GM23338 (cell line): Measurements from ENCODE around the gene TKFC. TPM values are rescaled to one million over a fixed set of nuclear protein-coding genes. Genes with fewer than 3 reads are reported as not detected.

Source experiments
- ATAC-seq: fragments of 200-7000 bp; cut with Tn5 transposase; 3 replicates; pipeline ENCODE4 v1.9.1; 2020
- DNase-seq: peaks from one replicate; pipeline ENCODE4 v3.0.0-alpha.2; 2015; ENCODE audit warnings: low spot score
- H2AFZ ChIP-seq: fragments of 200-600 bp; sonication (generic); 2 replicates; pipeline ENCODE4 v1.8.0; 2016; ENCODE audit warnings: antibody characterized with exemption, mild to moderate bottlenecking, moderate library complexity
- H3F3A ChIP-seq: fragments of 200-600 bp; sonication (generic); replicated peaks from 2 replicates; pipeline ENCODE4 v1.8.0; 2017; ENCODE audit warnings: antibody characterized with exemption, mixed run types, low read depth
- H3K27ac ChIP-seq: fragments of 200-600 bp; sonication (generic); 2 replicates; pipeline ENCODE4 v1.6.1; 2016; ENCODE audit warnings: low read depth
- H3K27me3 ChIP-seq: fragments of 200-600 bp; sonication (generic); 2 replicates; pipeline ENCODE4 v1.8.0; 2016; ENCODE audit warnings: mild to moderate bottlenecking, mixed run types, moderate library complexity; ENCODE audit not compliant: insufficient read depth
- H3K36me3 ChIP-seq: fragments of 200-600 bp; sonication (generic); 2 replicates; pipeline ENCODE4 v1.8.0; 2016; ENCODE audit warnings: mild to moderate bottlenecking; ENCODE audit not compliant: insufficient read depth
- H3K4me1 ChIP-seq: fragments of 200-600 bp; sonication (generic); 2 replicates; pipeline ENCODE4 v1.8.0; 2016; ENCODE audit warnings: mild to moderate bottlenecking, moderate library complexity; ENCODE audit not compliant: insufficient read depth
- H3K4me2 ChIP-seq: fragments of 200-600 bp; sonication (generic); 2 replicates; pipeline ENCODE4 v1.7.1; 2017; ENCODE audit warnings: mixed run types
- H3K4me3 ChIP-seq: fragments of 200-600 bp; sonication (generic); 2 replicates; pipeline ENCODE4 v1.6.1; 2016; ENCODE audit warnings: mixed run types
- H3K79me2 ChIP-seq: fragments of 200-600 bp; sonication (generic); replicated peaks from 2 replicates; pipeline ENCODE4 v1.8.0; 2017; ENCODE audit warnings: mild to moderate bottlenecking; ENCODE audit not compliant: insufficient read depth
- H3K9me2 ChIP-seq: fragments of 200-600 bp; sonication (generic); 2 replicates; pipeline ENCODE4 v1.8.0; 2017; ENCODE audit not compliant: insufficient read depth
- H4K20me1 ChIP-seq: fragments of 200-600 bp; sonication (generic); replicated peaks from 2 replicates; pipeline ENCODE4 v1.8.0; 2017; ENCODE audit warnings: mild to moderate bottlenecking; ENCODE audit not compliant: insufficient read depth
- H3K27ac Mint-ChIP-seq: 2 replicates; pipeline ENCODE4 v1.8.0; 2020; ENCODE audit warnings: inconsistent platforms, mild to moderate bottlenecking, moderate library complexity, mixed read lengths
- H3K27me3 Mint-ChIP-seq: 3 replicates; pipeline ENCODE4 v1.8.0; 2022; ENCODE audit warnings: low read depth, mild to moderate bottlenecking, moderate library complexity, mixed read lengths, inconsistent platforms; ENCODE audit not compliant: insufficient read depth, poor library complexity
- H3K36me3 Mint-ChIP-seq: 3 replicates; pipeline ENCODE4 v1.8.0; 2021; ENCODE audit warnings: low read depth, mild to moderate bottlenecking, inconsistent platforms, moderate library complexity, mixed read lengths
- H3K4me1 Mint-ChIP-seq: 3 replicates; pipeline ENCODE4 v1.8.0; 2020; ENCODE audit warnings: mild to moderate bottlenecking, inconsistent platforms, mixed read lengths
- H3K4me3 Mint-ChIP-seq: 3 replicates; pipeline ENCODE4 v1.8.0; 2021; ENCODE audit warnings: moderate library complexity, mild to moderate bottlenecking, inconsistent platforms, mixed read lengths
- H3K9me3 Mint-ChIP-seq: 3 replicates; pipeline ENCODE4 v1.8.0; 2020; ENCODE audit warnings: moderate library complexity, mild to moderate bottlenecking, inconsistent platforms, mixed read lengths
- CREB1 ChIP-seq: fragments of 250-450 bp; sonication (Bioruptor Pico); IDR thresholded peaks from 2 replicates; pipeline ENCODE4 v1.5.0; 2020; ENCODE audit warnings: low read depth, mild to moderate bottlenecking, moderate library complexity
- CTCF ChIP-seq, 2 experiments: fragments of 200-600 bp in 1 of 2; sonication (generic) in 1 of 2; conservative IDR thresholded peaks; 2 replicates each; pipeline versions ENCODE4 v1.5.1 to v1.6.1; 2016 to 2017; ENCODE audit warnings: antibody characterized with exemption in 2 of 2, low read depth in 2 of 2, mild to moderate bottlenecking in 2 of 2, moderate library complexity in 1 of 2
- EZH2 ChIP-seq: fragments of 200-600 bp; sonication (generic); IDR thresholded peaks from one replicate; pipeline ENCODE4 v1.8.0; 2017; ENCODE audit warnings: antibody characterized with exemption, mild to moderate bottlenecking, low read depth; ENCODE audit not compliant: unreplicated experiment
- EZH2phosphoT487 ChIP-seq: fragments of 200-600 bp; sonication (generic); IDR thresholded peaks from one replicate; pipeline ENCODE4 v1.8.1; 2018; ENCODE audit warnings: antibody characterized with exemption; ENCODE audit not compliant: unreplicated experiment
- JUNB ChIP-seq: IDR thresholded peaks from one replicate; pipeline ENCODE4 v1.6.1; 2016; ENCODE audit warnings: antibody characterized with exemption; ENCODE audit not compliant: unreplicated experiment
- NANOG ChIP-seq: IDR thresholded peaks from 2 replicates; pipeline ENCODE4 v1.6.1; 2016; ENCODE audit warnings: antibody characterized with exemption, borderline replicate concordance
- POLR2AphosphoS5 ChIP-seq: IDR thresholded peaks from 2 replicates; pipeline ENCODE4 v1.6.1; 2016; ENCODE audit warnings: antibody characterized with exemption, low read depth
- REST ChIP-seq: IDR thresholded peaks from one replicate; pipeline ENCODE4 v1.6.1; 2018; ENCODE audit warnings: antibody characterized with exemption; ENCODE audit not compliant: unreplicated experiment
- STAT1 ChIP-seq: IDR thresholded peaks from one replicate; pipeline ENCODE4 v1.6.1; 2016; ENCODE audit warnings: antibody characterized with exemption; ENCODE audit not compliant: unreplicated experiment
- ZNF114 ChIP-seq: fragments of 250-450 bp; sonication (Bioruptor Pico); IDR thresholded peaks from 2 replicates; pipeline ENCODE4 v1.5.0; 2020; ENCODE audit warnings: mild to moderate bottlenecking, moderate library complexity
- ZNF331 ChIP-seq: fragments of 250-450 bp; sonication (Bioruptor Pico); IDR thresholded peaks from 2 replicates; pipeline ENCODE4 v1.5.0; 2020; ENCODE audit warnings: low read depth, mild to moderate bottlenecking, moderate library complexity
- polyA plus RNA-seq: library from polyadenylated mRNA; unstranded; fragments of >200 nt; fragmentation: Nextera tagmentation; extraction: Ambion mirVana; gene quantifications from 2 replicates; pipeline ENCODE4 v1.2.1, GENCODE V29; 2016
- total RNA-seq: library from RNA; depleted of rRNA; stranded (reverse); fragments of >200 nt; shearing (Covaris generic); gene quantifications from 2 replicates; pipeline ENCODE4 v1.2.3, GENCODE V29; 2014
- TF ChIP-seq, protein P1 (sequence below): fragments of 250-450 bp; sonication (Bioruptor Pico); IDR thresholded peaks from 2 replicates; pipeline ENCODE4 v1.5.0; 2020; ENCODE audit warnings: mild to moderate bottlenecking, moderate library complexity
- TF ChIP-seq, protein P2 (sequence below): IDR thresholded peaks from 2 replicates; pipeline ENCODE4 v1.6.1; 2016; ENCODE audit warnings: antibody characterized with exemption

Gene TKFC
- total and polyA plus RNA-seq, 2 experiments from 2014 or later = 21.7 to 46.9 TPM

DNA sequence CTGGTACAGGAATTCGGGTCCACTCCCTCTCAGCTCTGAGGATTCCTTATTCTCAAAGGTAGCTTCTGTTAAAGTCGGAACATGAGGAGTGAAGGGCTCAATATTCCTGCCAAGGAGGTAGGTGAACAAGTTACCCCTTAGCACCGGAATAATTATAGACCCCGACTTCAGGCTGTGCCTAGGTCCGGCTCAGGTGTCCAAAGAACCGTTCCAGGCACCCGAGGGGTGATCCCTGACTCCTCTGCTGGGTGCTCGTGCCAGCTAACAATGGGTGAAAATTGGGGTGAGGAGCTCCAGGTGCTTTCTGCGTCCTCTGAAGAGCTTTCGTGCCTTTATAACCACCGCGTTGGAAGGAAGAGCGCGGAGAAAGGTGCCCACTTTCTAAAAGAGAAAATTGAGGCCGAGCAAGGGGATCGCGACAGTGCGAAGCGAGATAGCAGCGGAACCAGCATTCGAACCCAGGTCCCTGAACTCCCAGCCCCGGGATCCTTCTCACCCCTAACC lies 28.3 kb downstream of the TKFC start:
- peak overlapping the region; percentile 86 for H3K4me3 ChIP-seq
- H3K27ac Mint-ChIP-seq = peak overlapping the region; percentile 98
- H3K27ac ChIP-seq = peak overlapping the region; percentile 100
- peaks cover 32% of the 10 kb centered on the region for H3K36me3 Mint-ChIP-seq
- no peaks in the 10 kb centered on the region for H3K9me2 ChIP-seq
- H2AFZ ChIP-seq = peak overlapping the region; percentile 97; the same call in 1 of the 2 replicates
- H3K36me3 ChIP-seq = peaks cover 16% of the 10 kb centered on the region
- no peaks in the 10 kb centered on the region for H3K9me3 Mint-ChIP-seq
- H3K27me3 ChIP-seq = no peaks in the 10 kb centered on the region
- DNase-seq (peak; percentile 17), ATAC-seq (peak; percentile 1)
- H3K4me1 Mint-ChIP-seq = peaks cover 17% of the 10 kb centered on the region
- peak overlapping the region; percentile 97 for H3K4me2 ChIP-seq
- H4K20me1 ChIP-seq = peaks cover 8% of the 10 kb centered on the region; the same call in 1 of the 2 replicates
- H3K79me2 ChIP-seq = peaks cover 36% of the 10 kb centered on the region
- H3K4me3 Mint-ChIP-seq = peak overlapping the region; percentile 99
- TF ChIP-seq ZNF114 (CRISPR knock-in tag) (no peak), CREB1 (CRISPR knock-in tag) (no peak), JUNB (no peak), EZH2 (no peak), POLR2AphosphoS5 (no peak), EZH2phosphoT487 (no peak), ZNF331 (CRISPR knock-in tag) (no peak), NANOG (no peak), CTCF (conservative IDR thresholded peaks at IDR 0.05; ENCODE audit: low read depth in 2 of 2) (no peak), REST (no peak), STAT1 (no peak)
- TF ChIP-seq, protein P1, sequence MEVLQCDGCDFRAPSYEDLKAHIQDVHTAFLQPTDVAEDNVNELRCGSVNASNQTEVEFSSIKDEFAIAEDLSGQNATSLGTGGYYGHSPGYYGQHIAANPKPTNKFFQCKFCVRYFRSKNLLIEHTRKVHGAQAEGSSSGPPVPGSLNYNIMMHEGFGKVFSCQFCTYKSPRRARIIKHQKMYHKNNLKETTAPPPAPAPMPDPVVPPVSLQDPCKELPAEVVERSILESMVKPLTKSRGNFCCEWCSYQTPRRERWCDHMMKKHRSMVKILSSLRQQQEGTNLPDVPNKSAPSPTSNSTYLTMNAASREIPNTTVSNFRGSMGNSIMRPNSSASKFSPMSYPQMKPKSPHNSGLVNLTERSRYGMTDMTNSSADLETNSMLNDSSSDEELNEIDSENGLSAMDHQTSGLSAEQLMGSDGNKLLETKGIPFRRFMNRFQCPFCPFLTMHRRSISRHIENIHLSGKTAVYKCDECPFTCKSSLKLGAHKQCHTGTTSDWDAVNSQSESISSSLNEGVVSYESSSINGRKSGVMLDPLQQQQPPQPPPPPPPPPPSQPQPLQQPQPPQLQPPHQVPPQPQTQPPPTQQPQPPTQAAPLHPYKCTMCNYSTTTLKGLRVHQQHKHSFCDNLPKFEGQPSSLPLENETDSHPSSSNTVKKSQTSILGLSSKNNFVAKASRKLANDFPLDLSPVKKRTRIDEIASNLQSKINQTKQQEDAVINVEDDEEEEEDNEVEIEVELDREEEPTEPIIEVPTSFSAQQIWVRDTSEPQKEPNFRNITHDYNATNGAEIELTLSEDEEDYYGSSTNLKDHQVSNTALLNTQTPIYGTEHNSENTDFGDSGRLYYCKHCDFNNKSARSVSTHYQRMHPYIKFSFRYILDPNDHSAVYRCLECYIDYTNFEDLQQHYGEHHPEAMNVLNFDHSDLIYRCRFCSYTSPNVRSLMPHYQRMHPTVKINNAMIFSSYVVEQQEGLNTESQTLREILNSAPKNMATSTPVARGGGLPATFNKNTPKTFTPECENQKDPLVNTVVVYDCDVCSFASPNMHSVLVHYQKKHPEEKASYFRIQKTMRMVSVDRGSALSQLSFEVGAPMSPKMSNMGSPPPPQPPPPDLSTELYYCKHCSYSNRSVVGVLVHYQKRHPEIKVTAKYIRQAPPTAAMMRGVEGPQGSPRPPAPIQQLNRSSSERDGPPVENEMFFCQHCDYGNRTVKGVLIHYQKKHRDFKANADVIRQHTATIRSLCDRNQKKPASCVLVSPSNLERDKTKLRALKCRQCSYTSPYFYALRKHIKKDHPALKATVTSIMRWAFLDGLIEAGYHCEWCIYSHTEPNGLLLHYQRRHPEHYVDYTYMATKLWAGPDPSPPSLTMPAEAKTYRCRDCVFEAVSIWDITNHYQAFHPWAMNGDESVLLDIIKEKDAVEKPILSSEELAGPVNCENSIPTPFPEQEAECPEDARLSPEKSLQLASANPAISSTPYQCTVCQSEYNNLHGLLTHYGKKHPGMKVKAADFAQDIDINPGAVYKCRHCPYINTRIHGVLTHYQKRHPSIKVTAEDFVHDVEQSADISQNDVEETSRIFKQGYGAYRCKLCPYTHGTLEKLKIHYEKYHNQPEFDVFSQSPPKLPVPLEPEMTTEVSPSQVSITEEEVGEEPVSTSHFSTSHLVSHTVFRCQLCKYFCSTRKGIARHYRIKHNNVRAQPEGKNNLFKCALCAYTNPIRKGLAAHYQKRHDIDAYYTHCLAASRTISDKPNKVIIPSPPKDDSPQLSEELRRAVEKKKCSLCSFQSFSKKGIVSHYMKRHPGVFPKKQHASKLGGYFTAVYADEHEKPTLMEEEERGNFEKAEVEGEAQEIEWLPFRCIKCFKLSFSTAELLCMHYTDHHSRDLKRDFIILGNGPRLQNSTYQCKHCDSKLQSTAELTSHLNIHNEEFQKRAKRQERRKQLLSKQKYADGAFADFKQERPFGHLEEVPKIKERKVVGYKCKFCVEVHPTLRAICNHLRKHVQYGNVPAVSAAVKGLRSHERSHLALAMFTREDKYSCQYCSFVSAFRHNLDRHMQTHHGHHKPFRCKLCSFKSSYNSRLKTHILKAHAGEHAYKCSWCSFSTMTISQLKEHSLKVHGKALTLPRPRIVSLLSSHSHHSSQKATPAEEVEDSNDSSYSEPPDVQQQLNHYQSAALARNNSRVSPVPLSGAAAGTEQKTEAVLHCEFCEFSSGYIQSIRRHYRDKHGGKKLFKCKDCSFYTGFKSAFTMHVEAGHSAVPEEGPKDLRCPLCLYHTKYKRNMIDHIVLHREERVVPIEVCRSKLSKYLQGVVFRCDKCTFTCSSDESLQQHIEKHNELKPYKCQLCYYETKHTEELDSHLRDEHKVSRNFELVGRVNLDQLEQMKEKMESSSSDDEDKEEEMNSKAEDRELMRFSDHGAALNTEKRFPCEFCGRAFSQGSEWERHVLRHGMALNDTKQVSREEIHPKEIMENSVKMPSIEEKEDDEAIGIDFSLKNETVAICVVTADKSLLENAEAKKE (CRISPR knock-in tag) = no peak
- TF ChIP-seq, protein P2, sequence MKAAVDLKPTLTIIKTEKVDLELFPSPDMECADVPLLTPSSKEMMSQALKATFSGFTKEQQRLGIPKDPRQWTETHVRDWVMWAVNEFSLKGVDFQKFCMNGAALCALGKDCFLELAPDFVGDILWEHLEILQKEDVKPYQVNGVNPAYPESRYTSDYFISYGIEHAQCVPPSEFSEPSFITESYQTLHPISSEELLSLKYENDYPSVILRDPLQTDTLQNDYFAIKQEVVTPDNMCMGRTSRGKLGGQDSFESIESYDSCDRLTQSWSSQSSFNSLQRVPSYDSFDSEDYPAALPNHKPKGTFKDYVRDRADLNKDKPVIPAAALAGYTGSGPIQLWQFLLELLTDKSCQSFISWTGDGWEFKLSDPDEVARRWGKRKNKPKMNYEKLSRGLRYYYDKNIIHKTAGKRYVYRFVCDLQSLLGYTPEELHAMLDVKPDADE = no peak
- H3F3A ChIP-seq = peaks cover 10% of the 10 kb centered on the region; the same call in 1 of the 2 replicates
- H3K4me1 ChIP-seq = peaks cover 11% of the 10 kb centered on the region
- peaks cover 8% of the 10 kb centered on the region for H3K27me3 Mint-ChIP-seq
